Lower leg skin (tissue), 3 donors: ENCODE results near the gene DEPDC7.

Experiments
- POLR2A ChIP-seq, 2 donors: fragments of 450-650 bp; IDR thresholded peaks; one replicate each; pipeline ENCODE4 v1.6.1; 2016 to 2017; ENCODE audit warnings: antibody characterized with exemption in 2 of 2, mild to moderate bottlenecking in 1 of 2, moderate library complexity in 1 of 2
- TF ChIP-seq, protein P1 (sequence below), 3 donors: fragments of 450-650 bp; IDR thresholded peaks; one replicate each; pipeline ENCODE4 v1.5.1; 2016; ENCODE audit warnings: antibody characterized with exemption in 3 of 3, mild to moderate bottlenecking in 3 of 3, moderate library complexity in 2 of 3

- TF ChIP-seq, protein P1, sequence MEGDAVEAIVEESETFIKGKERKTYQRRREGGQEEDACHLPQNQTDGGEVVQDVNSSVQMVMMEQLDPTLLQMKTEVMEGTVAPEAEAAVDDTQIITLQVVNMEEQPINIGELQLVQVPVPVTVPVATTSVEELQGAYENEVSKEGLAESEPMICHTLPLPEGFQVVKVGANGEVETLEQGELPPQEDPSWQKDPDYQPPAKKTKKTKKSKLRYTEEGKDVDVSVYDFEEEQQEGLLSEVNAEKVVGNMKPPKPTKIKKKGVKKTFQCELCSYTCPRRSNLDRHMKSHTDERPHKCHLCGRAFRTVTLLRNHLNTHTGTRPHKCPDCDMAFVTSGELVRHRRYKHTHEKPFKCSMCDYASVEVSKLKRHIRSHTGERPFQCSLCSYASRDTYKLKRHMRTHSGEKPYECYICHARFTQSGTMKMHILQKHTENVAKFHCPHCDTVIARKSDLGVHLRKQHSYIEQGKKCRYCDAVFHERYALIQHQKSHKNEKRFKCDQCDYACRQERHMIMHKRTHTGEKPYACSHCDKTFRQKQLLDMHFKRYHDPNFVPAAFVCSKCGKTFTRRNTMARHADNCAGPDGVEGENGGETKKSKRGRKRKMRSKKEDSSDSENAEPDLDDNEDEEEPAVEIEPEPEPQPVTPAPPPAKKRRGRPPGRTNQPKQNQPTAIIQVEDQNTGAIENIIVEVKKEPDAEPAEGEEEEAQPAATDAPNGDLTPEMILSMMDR (IDR thresholded peaks at IDR 0.05), result no peak
- TF ChIP-seq POLR2A (IDR thresholded peaks at IDR 0.05), result no peak
These were observed 12.8 kb downstream of the DEPDC7 start for GRCh38 chr11:33028537-33028914.
